Stimulated activated CD8-positive, alpha-beta memory T cell treated with anti-CD3 and anti-CD28 coated beads, Interleukin-12 subunit alpha, Interleukin-12 subunit beta, amount 100 ng/mL, for 24 hours (primary cell): ENCODE data around the gene CAPZB.

Experiments
- DNase-seq: peaks from one replicate; pipeline ENCODE4 v3.0.0-alpha.2; 2020; ENCODE audit errors: extremely low read depth

Gene CAPZB

DNA sequence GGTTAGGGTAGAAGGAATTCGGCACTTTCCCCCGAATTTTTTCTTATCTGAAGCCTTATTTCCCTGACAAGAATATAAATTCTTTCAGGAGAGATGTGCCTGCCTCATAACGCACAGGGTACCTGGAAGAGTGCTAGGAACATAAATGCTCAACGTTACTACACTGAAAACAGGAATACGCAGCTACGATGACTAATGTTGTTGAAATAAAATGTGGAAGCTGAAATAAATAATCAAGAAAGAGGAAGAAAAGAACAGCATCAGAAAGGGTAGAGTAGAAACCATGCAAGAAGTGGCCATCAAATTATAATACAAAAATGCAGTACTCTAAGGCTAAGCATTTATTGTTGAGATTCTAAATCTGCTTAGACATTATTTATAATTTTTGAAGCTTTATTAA is 139.3 kb downstream of the CAPZB start:
- no peak for DNase-seq

DNA sequence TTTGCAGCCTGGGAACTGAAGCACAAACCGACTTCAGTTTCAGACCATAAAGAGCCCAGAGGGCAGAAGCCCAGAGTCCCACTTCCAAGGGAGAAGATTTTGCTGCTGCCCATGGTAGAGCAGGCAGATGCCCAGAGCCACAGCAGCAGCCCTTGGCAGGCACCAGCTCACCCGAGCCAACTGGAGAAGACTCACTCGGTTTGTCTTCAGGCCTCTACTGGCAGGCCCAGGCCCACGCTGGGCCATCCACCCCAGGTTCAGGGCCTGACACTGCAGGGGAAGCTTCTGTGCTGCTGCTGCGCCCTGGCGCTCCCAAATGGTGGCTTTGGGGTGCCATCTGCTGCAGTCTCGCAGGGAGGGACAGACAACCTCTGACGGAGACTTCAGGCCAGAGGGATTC is 139.9 kb downstream of the CAPZB start:
- no peak for DNase-seq

DNA sequence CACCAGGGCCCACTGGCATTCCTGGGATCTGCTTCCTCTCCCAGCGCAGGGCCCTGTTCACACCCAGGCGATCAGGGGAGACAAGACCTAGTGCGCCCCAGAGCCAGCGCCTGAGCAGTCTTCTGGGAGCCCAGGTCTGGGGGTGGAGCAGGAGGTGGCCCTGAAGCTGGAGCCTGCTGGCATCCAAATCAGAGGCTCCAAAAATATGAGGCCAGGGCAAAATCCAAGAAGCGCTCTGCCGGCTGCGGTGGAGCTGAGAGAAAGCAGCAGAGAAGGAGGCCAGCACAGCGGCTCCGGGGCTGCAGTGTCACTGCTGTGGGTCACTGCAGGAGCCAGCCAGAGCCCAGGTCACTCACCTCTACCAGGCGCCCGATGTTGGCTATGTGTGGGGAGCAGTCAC is 140.5 kb downstream of the CAPZB start:
- DNase-seq = no peak

DNA sequence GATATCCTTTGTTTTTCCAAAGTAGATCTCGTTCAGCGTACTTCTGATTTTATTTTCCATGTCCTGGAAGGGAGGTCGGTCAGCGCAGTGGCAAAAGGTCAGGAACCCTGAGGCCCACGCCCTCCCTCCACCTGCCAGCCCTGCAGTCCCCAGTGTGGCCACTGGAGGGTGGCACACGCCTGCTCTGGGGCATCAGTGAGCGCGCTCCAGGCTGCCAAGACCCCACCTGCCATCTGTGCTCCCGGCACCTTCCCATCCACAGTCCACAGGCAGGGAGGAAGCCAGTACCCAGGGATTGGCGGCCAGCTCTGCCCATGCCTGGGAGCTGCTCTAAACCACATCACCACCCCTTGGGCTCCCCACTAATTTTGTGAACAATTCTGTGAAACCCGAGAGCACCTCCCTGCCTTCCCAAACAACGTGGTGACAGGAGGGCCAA is 140.9 kb downstream of the CAPZB start:
- DNase-seq = no peak

DNA sequence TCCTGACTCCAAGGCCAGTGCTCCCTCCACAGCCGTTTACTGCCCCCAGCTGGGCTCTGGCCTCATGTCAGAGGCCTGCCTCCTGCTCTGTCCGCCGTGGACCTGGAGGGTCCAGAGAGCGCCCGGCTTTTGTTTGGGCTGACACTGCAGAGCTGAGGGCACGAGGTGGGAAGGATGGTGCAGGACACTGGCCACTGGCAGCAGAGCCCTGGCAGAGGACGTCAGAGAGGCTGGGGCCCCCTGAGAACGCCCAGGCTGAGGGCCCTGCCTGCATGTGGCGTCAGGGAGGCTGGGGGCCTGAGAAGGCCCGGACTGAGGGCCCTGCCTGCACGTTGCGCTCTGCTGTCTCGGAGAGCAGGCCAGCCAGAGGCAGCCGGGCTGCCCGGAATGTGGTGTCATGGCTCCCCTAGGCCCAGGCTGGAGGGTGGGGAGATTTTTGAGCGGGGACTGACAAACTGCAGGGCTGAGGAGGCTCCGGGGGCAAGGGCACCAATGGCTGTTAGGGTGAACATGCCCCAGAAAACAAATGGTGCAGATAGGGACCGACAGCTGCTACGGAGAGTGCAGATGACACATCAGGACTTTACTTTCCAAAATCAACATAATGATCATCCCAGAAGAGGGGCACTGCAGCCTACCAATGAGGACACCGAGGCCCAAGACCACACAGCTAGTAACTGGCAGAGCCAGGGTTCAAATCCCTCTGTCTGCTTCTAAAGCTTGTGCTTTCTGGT is 141.6 kb downstream of the CAPZB start:
- no peak for DNase-seq

DNA sequence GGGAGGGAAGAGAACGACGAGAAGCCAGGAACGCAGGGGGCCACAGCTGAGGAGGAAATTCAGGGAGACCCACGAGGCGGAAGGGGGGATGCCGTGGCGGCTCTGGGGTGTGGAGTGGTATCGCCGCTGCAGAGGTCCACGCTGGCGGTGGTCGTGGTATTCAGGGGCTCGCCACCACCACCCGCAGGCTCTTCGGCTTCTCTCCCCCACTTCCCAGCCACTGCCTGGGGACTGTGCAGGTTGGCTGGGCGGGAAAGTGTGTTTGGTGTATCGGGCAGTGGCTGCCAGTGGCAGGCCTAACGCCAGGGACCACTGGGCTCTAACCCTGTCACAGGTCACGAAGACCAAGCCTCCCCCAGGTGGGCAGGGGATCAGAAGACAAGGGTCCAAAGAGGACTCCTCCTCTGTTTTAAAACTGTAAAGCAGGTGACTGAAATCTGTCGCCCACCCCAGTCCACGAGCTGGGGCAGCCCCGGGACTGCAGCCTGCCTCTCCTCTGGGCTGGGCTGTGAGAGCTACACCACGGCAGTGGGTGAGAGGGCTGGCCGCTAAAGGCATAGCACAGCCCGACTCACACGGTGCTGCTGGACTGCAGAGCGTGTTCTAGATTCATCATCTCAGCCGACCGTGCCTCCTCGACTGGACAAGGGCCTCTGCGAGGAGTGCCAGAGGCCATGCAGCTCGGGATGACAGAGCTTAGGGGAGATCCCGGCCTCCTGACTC is 142.3 kb downstream of the CAPZB start:
- no peak for DNase-seq

DNA sequence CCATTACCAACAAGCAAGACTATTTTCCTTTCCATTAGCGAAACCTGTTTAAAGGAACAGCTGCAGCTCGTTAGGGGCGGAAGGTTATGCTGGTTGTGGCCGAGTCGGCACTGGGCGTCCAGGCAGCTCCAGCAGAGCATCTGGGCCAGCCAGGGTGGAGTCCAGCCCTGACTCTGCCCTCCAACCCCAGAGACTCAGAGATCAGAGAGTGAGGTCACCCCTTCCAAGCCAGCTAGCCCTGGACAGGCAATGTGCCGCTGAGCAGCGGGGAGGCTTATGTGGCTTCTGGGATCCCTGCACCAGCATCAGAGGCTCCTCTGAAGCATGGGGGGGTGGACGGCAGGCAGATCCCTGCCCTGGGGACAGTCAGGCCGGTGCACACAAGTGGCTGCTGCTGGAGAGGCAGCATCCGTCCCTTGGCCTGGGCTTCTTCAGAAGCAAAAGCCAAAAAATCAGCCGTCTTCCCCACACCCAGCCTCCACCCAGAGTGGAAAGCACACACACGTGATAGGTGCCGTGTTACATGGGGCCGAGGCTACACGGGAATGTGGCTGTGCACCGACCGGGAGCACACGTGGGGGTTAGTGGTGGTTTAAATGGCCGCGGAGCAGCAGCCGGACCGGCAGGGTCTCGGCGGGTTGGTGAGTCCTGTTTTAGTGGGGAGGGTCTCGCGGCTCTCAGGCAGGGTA is 143.1 kb downstream of the CAPZB start:
- DNase-seq = no peak

DNA sequence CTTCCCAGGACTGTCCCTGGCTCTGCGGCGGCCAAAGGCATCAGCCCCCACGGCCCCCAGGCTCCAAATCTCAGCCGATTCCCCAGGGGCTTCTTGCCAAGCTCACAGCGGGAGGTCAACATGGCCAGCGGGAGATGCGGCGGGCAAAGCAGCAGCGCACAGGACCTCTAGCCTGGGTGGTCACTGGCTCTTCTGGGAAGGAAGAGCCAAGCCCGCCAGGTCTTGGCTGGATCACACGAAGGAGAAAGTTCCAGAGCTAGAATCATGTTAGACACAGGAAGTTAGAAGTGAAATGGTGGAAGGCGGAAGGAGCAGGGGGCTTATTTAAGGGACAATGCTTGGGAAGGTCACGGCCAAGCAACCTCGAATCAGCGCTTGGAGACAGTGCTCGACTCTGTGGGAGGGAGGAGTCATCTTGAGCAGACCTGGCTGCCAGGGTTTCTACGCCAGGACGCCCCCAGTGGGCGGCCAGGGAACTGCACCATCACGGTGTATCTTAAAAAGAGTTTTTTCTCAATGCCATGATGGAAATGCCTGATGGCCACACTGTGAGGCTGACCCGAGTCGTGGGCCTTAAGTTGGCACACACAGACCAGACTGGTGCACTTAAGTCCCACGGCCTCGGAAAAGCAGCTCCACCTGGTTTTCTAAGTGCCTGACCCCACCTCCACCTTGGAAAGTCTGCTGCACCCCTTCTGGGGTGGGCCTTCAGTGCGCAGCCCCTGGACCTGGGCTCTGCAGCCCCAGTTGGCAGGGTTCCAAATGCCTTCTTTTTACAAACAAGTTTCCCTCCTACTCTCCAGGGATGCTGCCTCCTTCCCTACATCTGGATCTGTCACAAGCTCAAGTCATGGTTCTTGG is 143.9 kb downstream of the CAPZB start:
- peak; percentile 53 for DNase-seq

DNA sequence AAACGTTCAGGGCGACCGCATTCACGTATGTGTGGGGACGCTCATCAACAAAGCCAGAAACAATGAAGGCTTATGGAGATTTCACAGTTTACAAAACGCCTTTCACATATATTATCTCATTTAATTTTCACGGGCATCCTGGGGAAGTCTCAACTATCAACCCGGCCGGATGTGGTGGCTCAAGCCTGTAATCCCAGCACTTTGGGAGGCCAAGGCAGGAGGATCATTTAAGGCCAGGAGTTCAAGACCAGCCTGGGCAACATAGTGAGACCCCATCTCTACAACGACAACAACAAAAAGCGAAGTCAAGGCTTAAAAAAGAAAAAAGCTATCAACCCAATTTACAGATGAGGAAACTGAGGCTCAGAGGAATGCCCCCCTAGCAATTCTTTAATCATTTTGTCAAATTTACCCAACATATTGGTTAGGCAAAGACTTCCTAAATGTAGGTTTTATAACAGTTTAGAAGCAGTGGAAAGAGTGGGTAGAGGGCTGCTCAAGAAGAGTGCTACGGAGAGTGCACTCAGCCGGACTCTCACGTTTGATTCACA is 144.9 kb downstream of the CAPZB start:
- DNase-seq = no peak

DNA sequence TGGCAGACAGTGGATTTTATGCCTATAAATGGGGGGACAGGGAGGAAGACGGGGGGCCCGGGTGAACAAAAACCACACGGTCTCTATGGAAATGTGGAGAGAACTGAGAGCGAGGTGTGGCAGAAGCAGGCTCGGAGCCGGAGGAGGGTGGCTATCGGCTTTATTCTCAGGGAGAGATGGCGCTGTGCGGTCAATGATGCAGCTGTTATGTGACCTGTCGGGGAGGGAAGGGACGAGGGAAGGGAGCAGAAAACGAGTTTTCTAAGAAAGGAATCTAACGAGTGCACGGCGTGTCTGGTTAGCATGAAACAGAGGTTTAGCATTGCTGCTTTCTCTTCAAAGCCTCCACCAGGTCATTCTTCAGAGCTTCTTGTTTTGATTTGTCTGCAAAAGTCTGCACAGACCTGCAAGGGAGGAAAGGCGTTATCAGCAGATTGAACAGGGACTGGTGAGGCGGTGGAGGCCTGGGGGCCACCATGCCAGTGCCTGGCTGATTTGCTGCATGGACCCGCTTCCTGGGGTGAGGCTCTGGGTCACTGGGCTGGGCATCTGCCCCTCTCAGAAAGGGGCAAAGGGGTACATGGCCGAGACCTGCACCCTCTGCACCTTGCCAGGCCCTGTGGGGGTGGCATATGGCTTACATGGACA is 146.0 kb downstream of the CAPZB start:
- DNase-seq = no peak

DNA sequence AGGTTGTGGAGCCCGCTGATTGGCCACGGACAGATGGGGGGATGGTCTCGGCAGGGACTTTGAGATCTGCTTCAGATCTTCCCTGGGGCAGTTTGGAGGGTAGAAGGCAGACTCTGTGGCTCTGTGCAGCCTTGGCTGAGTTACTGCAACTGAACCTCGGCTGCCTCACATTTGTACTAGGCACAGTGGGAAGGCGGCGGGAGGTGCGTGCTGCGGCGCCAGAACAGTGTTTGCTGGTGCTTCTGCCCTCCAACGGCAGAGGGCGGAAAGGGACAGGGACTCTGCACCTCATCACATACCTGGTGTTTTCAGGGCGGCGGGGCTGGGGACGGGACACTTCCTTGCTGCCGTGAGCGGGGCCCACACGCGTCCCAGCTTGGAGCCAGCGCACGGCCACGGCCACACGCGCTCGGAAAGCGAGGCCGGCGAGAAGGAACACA is 147.0 kb downstream of the CAPZB start:
- no peak for DNase-seq

DNA sequence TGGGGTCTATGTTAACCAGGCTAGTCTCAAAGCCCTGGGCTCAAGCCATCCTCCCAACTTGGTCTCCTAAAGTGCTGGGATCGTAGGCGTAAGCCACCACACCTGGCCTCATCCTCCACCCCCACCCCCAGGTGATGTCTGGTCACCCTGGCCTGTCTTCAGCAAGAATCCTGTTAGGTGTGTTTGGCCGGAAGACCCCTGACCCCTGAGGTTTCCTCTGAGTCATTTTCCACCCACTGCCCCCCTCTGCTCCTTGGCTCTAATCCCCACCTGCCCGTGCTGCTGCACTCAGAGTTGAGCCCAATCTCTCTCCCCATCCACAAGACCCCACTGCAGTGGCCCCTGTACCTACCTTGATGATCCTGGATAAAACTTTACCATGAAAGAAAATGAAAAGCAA is 148.1 kb downstream of the CAPZB start:
- no peak for DNase-seq

DNA sequence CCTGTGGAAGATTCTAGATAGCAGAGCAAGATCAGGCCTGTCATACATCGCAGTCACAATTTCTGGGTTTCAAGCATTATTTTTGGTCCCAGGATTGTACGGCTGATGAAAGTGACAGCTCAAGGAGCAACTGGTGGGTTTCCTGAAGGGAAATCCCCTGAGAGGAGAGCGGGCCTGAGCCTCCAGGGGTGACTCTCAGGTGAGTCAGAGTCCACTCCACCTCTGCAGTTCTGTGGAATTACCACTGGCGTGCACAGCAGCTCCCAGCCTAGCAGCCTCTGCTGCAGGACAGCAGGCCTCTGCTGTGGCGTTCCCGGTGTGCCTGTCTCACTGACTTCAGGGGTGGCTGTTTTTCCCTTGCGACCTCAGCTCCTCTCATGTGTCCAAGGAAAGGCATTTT is 148.8 kb downstream of the CAPZB start:
- DNase-seq = peak; percentile 21

DNA sequence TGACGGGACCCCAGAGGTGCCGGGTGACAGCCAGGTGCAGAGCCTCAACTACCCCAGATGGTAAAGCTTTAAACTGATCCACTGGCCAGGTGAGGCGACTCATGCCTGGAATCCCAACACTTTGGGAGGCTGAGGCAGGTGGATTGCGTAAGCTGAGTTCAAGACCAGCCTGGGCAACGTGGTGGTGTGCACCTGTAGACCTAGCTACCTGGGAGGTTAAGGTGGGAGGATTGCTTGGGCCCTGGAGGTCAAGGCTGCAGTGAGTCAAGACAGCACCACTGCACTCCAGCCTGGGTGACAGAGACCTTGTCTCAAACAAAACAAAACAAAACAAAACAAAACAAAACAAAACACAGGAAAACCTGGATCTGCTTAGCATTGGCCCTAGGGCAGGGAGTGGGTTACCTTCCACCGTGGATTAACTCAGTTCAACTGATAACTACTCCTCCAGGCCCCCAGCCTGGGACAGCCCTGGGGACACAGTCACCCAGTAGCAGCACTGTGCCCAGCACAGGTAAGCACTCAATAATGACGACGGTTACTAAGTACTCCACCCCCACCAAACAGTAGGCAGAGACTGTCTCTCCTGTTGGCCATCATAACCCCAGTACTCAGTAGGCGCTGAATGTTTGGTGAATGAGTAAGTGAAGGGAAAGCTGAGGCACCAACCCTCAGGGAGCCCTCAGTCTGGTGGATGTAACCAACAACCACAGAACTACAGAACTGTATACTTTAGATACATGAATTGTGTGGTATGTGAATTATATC is 151.6 kb downstream of the CAPZB start:
- no peak for DNase-seq

DNA sequence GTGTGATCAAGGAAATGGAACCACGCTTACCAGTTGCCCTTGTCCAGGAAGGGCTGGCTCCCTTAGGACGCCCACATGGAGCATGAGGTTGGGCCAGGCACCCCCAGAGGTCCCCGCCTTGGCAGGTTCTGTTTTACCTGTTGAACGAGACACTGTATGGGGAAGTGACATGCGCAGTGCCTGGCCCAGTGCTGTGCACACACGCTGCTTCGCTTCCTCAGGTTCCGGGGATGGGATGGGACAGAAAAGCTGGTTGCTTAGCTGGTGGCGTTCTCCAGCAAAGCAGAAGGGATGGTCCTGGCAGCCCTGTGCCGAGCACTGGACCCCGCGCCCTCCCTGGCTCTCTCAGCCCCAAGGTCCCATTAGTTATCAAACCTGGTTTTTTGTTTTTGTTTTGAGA is 152.5 kb downstream of the CAPZB start:
- no peak for DNase-seq

DNA sequence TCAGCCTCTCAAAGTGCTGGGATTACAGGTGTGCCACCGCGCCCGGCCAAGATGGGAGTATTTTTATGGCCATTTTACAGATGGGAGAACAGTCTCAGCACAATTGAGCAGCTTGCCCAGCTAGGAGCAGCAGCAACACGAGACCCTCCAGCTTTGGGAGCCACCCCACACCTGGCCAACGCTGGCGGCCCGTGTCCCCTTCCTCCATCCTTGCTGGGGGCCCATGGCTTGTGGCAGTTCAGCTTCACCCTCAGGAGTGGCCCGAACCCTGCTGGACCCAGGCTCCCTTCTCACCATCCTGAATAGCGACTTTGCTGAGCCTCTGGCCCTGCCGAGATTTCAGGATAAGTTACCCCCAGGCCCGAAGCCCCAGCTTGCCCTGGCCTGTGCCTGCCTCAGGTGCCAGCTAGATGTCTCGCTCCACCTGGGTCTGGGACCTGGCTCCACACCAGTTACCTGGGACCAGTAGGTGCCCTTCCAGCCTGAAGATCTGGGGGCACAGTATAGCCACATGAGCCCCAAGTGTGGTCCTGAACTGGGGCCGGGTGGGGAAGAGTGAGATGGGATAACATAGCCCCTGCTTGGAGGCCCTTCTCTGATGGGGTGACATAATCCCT is 154.0 kb downstream of the CAPZB start:
- DNase-seq = no peak

DNA sequence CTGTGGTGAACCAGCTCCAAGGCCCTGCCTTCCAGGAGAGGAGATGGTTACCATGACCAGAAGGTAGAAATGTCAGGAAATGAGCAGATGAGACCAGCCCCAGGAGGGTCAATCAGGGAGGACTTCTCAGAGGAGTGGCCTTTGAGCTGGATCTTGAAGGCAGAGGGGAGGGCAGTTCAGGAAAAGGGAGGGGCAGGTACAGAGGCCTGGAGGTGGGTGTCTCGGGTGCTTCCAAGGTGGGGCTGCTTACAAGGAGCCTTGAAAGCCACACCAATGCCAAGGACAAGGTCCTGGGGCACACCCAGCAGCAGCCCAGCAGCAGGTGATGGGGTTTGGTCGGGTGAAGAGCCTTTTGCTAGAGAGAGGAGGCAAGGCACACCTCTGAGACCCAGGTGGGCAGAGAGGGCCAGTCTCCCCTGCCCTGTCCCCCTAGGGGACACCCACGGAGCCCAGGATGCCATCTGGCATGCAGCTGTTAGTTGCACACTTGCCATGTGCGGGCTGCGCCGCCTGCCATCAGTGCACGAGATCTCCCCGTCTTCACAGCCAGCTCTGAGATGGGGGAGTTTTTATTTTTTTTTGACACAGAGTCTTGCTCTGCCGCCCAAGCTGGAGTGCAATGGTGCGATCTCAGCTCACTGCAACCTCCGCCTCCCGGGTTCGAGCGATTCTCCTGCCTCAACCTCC is 154.7 kb downstream of the CAPZB start:
- no peak for DNase-seq

DNA sequence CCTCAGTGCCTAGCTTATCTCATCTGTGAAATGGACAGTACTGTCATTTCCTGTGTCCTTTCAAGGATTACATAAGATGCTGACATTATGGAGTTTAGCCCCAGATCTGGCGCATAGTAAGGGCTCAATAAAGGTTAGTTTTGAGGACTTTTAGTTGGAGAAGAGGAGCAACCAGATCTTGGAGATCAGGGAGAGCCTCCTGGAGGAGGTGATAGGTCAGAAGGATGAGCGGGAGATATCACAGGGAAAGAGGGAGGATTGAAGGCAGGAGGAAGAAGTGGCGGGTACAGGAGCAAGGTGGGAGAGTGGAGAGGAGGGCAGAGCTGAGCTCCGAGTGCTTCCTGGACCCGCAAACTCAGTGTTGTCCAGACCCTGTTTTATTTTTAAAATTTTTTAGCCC is 155.7 kb downstream of the CAPZB start:
- DNase-seq = no peak

DNA sequence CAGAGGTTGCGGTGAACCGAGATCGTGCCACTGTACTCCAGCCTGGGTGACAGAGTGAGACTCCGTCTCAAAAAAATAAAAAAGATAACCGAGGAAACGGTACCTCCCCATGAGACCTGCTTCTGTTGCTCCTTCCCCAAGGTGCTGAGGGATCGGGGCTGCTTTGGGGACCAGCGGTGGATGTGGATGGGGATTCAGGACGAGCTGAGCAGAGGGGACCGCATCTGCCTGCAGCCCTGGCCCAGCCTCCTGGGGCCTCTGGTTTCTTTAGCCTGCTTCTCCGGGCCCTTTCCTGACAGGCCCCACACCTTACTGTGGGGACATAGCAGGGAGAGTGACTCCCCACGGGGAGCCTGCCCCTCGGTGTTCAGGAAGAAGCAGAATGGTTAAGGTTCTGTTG is 156.2 kb downstream of the CAPZB start:
- DNase-seq = no peak
